H1 (cell line): Measurements from ENCODE around the gene IL10. TPM values are rescaled to one million over a fixed set of nuclear protein-coding genes. Genes with fewer than 3 reads are reported as not detected.

ENCODE experiments used
- CTCF ChIA-PET: fragments of 300-600 bp; sonication (Branson Sonifier 250); formaldehyde crosslinking; loops from one replicate; lab custom pipeline; 2021; ENCODE audit not compliant: partially characterized antibody; lab: Charles Lee
- POLR2A ChIA-PET: fragments of 300-600 bp; sonication (Branson Sonifier 250); formaldehyde crosslinking; loops from one replicate; lab custom pipeline; 2021; ENCODE audit warnings: inconsistent platforms; ENCODE audit not compliant: partially characterized antibody; lab: Charles Lee
- DNase-seq, 2 experiments: peaks; one replicate each; pipeline versions ENCODE4 v3.0.0 to v3.0.0-alpha.2; 2010 to 2022; ENCODE audit warnings: low spot score in 2 of 2, low read depth in 1 of 2, mixed read lengths in 1 of 2
- FAIRE-seq: peaks from 2 replicates; lab custom pipeline; 2011; peaks lifted over from hg19 to GRCh38; lab: Jason Lieb, UNC
- H2AFZ ChIP-seq: 2 replicates; pipeline ENCODE4 v1.8.1; 2012; ENCODE audit warnings: low read length, inconsistent platforms
- H2AK5ac ChIP-seq: 2 replicates; pipeline ENCODE4 v1.6.1; 2013; ENCODE audit warnings: low read depth, low read length
- H2BK120ac ChIP-seq: replicated peaks from 2 replicates; pipeline ENCODE3; 2013; ENCODE audit warnings: low read depth, low read length, inconsistent platforms
- H2BK12ac ChIP-seq: 2 replicates; pipeline ENCODE4 v1.6.1; 2013; ENCODE audit warnings: low read depth, low read length
- H2BK15ac ChIP-seq: 2 replicates; pipeline ENCODE4 v1.6.1; 2013; ENCODE audit warnings: low read length
- H2BK20ac ChIP-seq: 2 replicates; pipeline ENCODE4 v1.6.1; 2013; ENCODE audit warnings: low read length
- H2BK5ac ChIP-seq: 2 replicates; pipeline ENCODE4 v1.6.1; 2013; ENCODE audit warnings: low read depth, low read length
- H3K14ac ChIP-seq: 2 replicates; pipeline ENCODE4 v1.6.1; 2013; ENCODE audit warnings: inconsistent platforms; ENCODE audit not compliant: insufficient read length
- H3K18ac ChIP-seq: 2 replicates; pipeline ENCODE4 v1.6.1; 2013; ENCODE audit warnings: low read length; ENCODE audit errors: extremely low read depth
- H3K23ac ChIP-seq: 2 replicates; pipeline ENCODE4 v1.6.1; 2013; ENCODE audit warnings: inconsistent platforms; ENCODE audit not compliant: insufficient read length
- H3K23me2 ChIP-seq: 2 replicates; pipeline ENCODE4 v1.6.1; 2013; ENCODE audit warnings: low read depth, low read length
- H3K27ac ChIP-seq: 2 replicates; pipeline ENCODE4 v1.6.1; 2011; ENCODE audit warnings: low read depth, low read length, inconsistent platforms
- H3K27me3 ChIP-seq, 4 experiments: replicated peaks in 1 of 4; 1 replicate in 1 of 4; 2 replicates in 3 of 4; pipeline versions ENCODE4 v1.6.1 to v1.8.1; 2011 to 2013; ENCODE audit warnings: low read length in 3 of 4, mild to moderate bottlenecking in 3 of 4, inconsistent platforms in 2 of 4, mixed read lengths in 2 of 4, moderate library complexity in 1 of 4; ENCODE audit not compliant: control insufficient read depth in 3 of 4, insufficient read depth in 3 of 4; ENCODE audit errors: extremely low read depth in 1 of 4
- H3K36me3 ChIP-seq, 4 experiments: 2 replicates each; pipeline versions ENCODE4 v1.6.1 to v1.8.1; 2011 to 2013; ENCODE audit warnings: mild to moderate bottlenecking in 4 of 4, low read length in 3 of 4, moderate library complexity in 2 of 4, control low read depth in 1 of 4, inconsistent platforms in 1 of 4; ENCODE audit not compliant: insufficient read depth in 4 of 4, control insufficient read depth in 2 of 4
- H3K4ac ChIP-seq: replicated peaks from 2 replicates; pipeline ENCODE3; 2013; ENCODE audit warnings: low read length, low read depth, mixed read lengths, inconsistent platforms; ENCODE audit not compliant: insufficient read length
- H3K4me1 ChIP-seq, 4 experiments: replicated peaks in 1 of 4; 1 replicate in 1 of 4; 2 replicates in 3 of 4; pipeline versions ENCODE4 v1.6.1 to v1.8.1; 2011 to 2013; ENCODE audit warnings: low read length in 3 of 4, inconsistent platforms in 2 of 4, mixed read lengths in 1 of 4; ENCODE audit not compliant: insufficient read depth in 4 of 4, control insufficient read depth in 3 of 4
- H3K4me2 ChIP-seq, 2 experiments: 2 replicates each; pipeline versions ENCODE4 v1.6.1 to v1.8.1; 2011 to 2013; ENCODE audit warnings: low read depth in 2 of 2, low read length in 2 of 2, control low read depth in 1 of 2, inconsistent platforms in 1 of 2, mild to moderate bottlenecking in 1 of 2; ENCODE audit not compliant: insufficient read depth in 1 of 2
- H3K4me3 ChIP-seq, 4 experiments: fragments of 200-600, 300-600 bp in 1 of 4; sonication (generic), shearing (Covaris generic), sonication (Bioruptor Twin) in 1 of 4; 2 replicates each; pipeline versions ENCODE4 v1.5.1 to v1.8.1; 2011 to 2016; ENCODE audit warnings: low read length in 4 of 4, low read depth in 3 of 4, control low read depth in 2 of 4, inconsistent platforms in 2 of 4, mild to moderate bottlenecking in 2 of 4, mixed read lengths in 1 of 4, moderate library complexity in 1 of 4; ENCODE audit not compliant: insufficient read depth in 2 of 4; ENCODE audit errors: extremely low read depth in 1 of 4
- H3K56ac ChIP-seq: replicated peaks from 2 replicates; pipeline ENCODE3; 2013; ENCODE audit warnings: low read depth, mild to moderate bottlenecking, mixed read lengths, low read length, inconsistent platforms; ENCODE audit not compliant: insufficient read length
- H3K79me1 ChIP-seq: 2 replicates; pipeline ENCODE4 v1.6.1; 2013; ENCODE audit warnings: low read depth, low read length, control low read depth
- H3K79me2 ChIP-seq, 2 experiments: 2 replicates each; pipeline versions ENCODE4 v1.6.1 to v1.8.1; 2012 to 2013; ENCODE audit warnings: low read length in 2 of 2, mild to moderate bottlenecking in 2 of 2, inconsistent platforms in 1 of 2; ENCODE audit not compliant: insufficient read depth in 2 of 2, control insufficient read depth in 1 of 2
- H3K9ac ChIP-seq, 4 experiments: replicated peaks in 1 of 4; 1 replicate in 1 of 4; 2 replicates in 3 of 4; pipeline versions ENCODE4 v1.6.1 to v1.8.1; 2011 to 2013; ENCODE audit warnings: low read depth in 3 of 4, low read length in 3 of 4, control low read depth in 2 of 4, mild to moderate bottlenecking in 2 of 4, moderate library complexity in 2 of 4, inconsistent platforms in 1 of 4; ENCODE audit errors: extremely low read depth in 1 of 4
- H3K9me3 ChIP-seq, 2 experiments: 2 replicates each; pipeline versions ENCODE4 v1.6.1 to v1.8.1; 2012 to 2013; ENCODE audit warnings: mild to moderate bottlenecking in 2 of 2, moderate library complexity in 2 of 2, control low read depth in 1 of 2, inconsistent platforms in 1 of 2, low read depth in 1 of 2, low read length in 1 of 2, mixed read lengths in 1 of 2; ENCODE audit not compliant: insufficient read depth in 2 of 2
- H4K20me1 ChIP-seq, 2 experiments: replicated peaks in 1 of 2; 2 replicates each; pipeline versions ENCODE3 to v1.8.1; 2011 to 2013; ENCODE audit warnings: inconsistent platforms in 2 of 2, low read length in 2 of 2, mild to moderate bottlenecking in 1 of 2; ENCODE audit not compliant: insufficient read depth in 2 of 2, control insufficient read depth in 1 of 2
- H4K5ac ChIP-seq: 2 replicates; pipeline ENCODE4 v1.6.1; 2013; ENCODE audit warnings: low read length, low read depth, mixed read lengths, inconsistent platforms; ENCODE audit not compliant: insufficient read length
- H4K8ac ChIP-seq: 2 replicates; pipeline ENCODE4 v1.8.0; 2013; ENCODE audit warnings: mild to moderate bottlenecking, moderate library complexity, low read length, inconsistent platforms; ENCODE audit not compliant: insufficient read depth; ENCODE audit errors: extremely low read depth
- H4K91ac ChIP-seq: replicated peaks from 2 replicates; pipeline ENCODE3; 2013; ENCODE audit warnings: low read length, mixed read lengths, inconsistent platforms; ENCODE audit not compliant: insufficient read length
- CHD1 ChIP-seq: IDR thresholded peaks from 2 replicates; pipeline ENCODE4 v1.6.1; 2012; ENCODE audit warnings: low read depth, low read length, improper control_type of control experiment
- RAD21 ChIP-seq, 2 experiments: IDR thresholded peaks in 1 of 2; conservative IDR thresholded peaks in 1 of 2; 2 replicates each; pipeline ENCODE4 v1.6.1; 2011; ENCODE audit warnings: low read depth in 2 of 2, low read length in 2 of 2, improper control_type of control experiment in 1 of 2, inconsistent platforms in 1 of 2, mild to moderate bottlenecking in 1 of 2, moderate library complexity in 1 of 2
- SP2 ChIP-seq: IDR thresholded peaks from 2 replicates; pipeline ENCODE4 v1.6.1; 2012; ENCODE audit warnings: mild to moderate bottlenecking, low read length, inconsistent platforms
- WGBS, 2 experiments: shearing (Covaris generic) in 1 of 2; methylation state at CpG; one replicate each; pipeline versions ENCODE4 v1.1.6 to v1.1.7; 2013 to 2015; ENCODE audit warnings: low lambda C conversion rate in 2 of 2, mixed read lengths in 2 of 2, inconsistent platforms in 1 of 2, low coverage in 1 of 2, missing lambda C conversion rate in 1 of 2; ENCODE audit not compliant: insufficient replicate concordance in 2 of 2, insufficient coverage in 1 of 2, insufficient read length in 1 of 2; ENCODE audit errors: extremely low coverage in 1 of 2, missing lambda C conversion rate in 1 of 2; 5-methylcytosine and 5-hydroxymethylcytosine counted together
- polyA plus RNA-seq, 7 experiments: library from polyadenylated mRNA; depleted of rRNA in 3 of 7; stranded (reverse) in 5 of 7; unstranded in 2 of 7; fragments of >200 nt in 5 of 7; fragments of 200-250 nt in 2 of 7; gene quantifications; 1 replicate in 5 of 7; 2 replicates in 1 of 7; 4 replicates in 1 of 7; pipeline versions ENCODE4 v1.2.1 to v1.2.3, GENCODE V29; 2011 to 2013; ENCODE audit warnings: missing spikeins in 2 of 7, mixed read lengths in 2 of 7
- total RNA-seq: library from RNA; stranded (reverse); fragmentation: NEBNext Ultra II Directional; extraction: Animal tissue kit (Norgen Biotek cat#: 25700); gene quantifications from 2 replicates; pipeline ENCODE4 v1.2.1, GENCODE V29; 2021
- TF ChIP-seq, protein P1 (sequence below): IDR thresholded peaks from 2 replicates; pipeline ENCODE4 v1.6.1; 2012; ENCODE audit warnings: inconsistent platforms

Gene IL10
- total and polyA plus RNA-seq, 2 of the 8 experiments (the other 6 are each of a cell fraction or from before 2014, with no cell fraction given) = not detected

DNA sequence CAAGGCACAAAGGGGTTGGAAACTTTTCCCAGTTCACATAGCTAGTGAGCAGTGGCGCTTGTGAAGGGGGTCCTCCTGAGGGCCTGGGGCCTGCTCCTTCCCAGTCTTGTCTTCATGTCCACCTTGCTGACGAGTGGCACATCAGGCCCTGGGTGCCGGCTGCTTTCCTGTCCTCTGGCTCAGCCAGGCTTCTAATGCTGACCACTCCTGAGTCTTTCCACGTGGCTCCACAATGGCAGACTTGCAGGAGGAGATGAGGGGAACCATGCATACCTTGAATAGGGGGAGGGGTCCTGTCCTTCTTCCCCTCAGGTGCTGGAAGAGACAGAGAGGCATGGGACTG is 48.9 kb downstream of the IL10 start:
- no peak overlapping the region for H2BK12ac ChIP-seq
- no peak overlapping the region for H4K5ac ChIP-seq
- no peak overlapping the region for H2BK20ac ChIP-seq
- no peak overlapping the region for H3K4me3 ChIP-seq
- no peaks in the 10 kb centered on the region for H3K36me3 ChIP-seq
- no peak overlapping the region for H3K27ac ChIP-seq
- H2AFZ ChIP-seq = no peak overlapping the region
- CTCF ChIA-PET = interaction anchor here (0.7 to 6.3 kb wide), 14 partner anchors 10 to 250 kb away, joined by 3 to 77 read pairs (median 5); partner anchors contain the start of gene DYRK3
- H4K91ac ChIP-seq = no peak overlapping the region
- peaks cover 12 to 24% of the 10 kb centered on the region in 2 experiments for H4K20me1 ChIP-seq
- no peak overlapping the region for H2BK15ac ChIP-seq
- no peak overlapping the region for H4K8ac ChIP-seq
- 0 out of 2 replicates have a peak overlapping the region, but pooled peaks have one; percentile 20 for H3K18ac ChIP-seq
- no peaks in the 10 kb centered on the region for H3K23me2 ChIP-seq
- 0 out of 2 replicates have a peak overlapping the region, but pooled peaks have one; percentile 66 for H2BK5ac ChIP-seq
- H3K79me2 ChIP-seq = peaks cover 0 to 22% of the 10 kb centered on the region in 2 experiments; a peak in 1 of 4 replicates
- no peak overlapping the region for H2BK120ac ChIP-seq
- no peak overlapping the region for H3K56ac ChIP-seq
- no peak overlapping the region for H3K4ac ChIP-seq
- POLR2A ChIA-PET = interaction anchor here (1.1 kb wide), 1 partner anchor 25 kb away, joined by 3 read pairs; no protein-coding TSS in a partner anchor
- H3K79me1 ChIP-seq = peaks cover 8% of the 10 kb centered on the region
- WGBS, 2 experiments = 76% methylated on average over 4 of the region's 4 CpGs; no CpG with 5 or more reads in 1 of the 2 experiments
- H3K14ac ChIP-seq = no peak overlapping the region
- DNase-seq (no peak), FAIRE-seq (no peak)
- no peaks in the 10 kb centered on the region for H3K27me3 ChIP-seq
- H3K4me1 ChIP-seq = peaks cover 6 to 13% (median 8%) of the 10 kb centered on the region in 4 experiments
- no peak overlapping the region for H3K4me2 ChIP-seq
- no peaks in the 10 kb centered on the region for H3K9me3 ChIP-seq
- no peak overlapping the region for H3K9ac ChIP-seq
- no peak overlapping the region for H3K23ac ChIP-seq
- no peak overlapping the region for H2AK5ac ChIP-seq
- TF ChIP-seq RAD21 (IDR thresholded peaks at IDR 0.05 in 1 of 2, conservative IDR thresholded peaks at IDR 0.05 in 1 of 2; ENCODE audit: low read depth in 2 of 2, low read length in 2 of 2) = no peak
- TF ChIP-seq SP2 = no peak
- TF ChIP-seq CHD1 = no peak
- TF ChIP-seq, protein P1, sequence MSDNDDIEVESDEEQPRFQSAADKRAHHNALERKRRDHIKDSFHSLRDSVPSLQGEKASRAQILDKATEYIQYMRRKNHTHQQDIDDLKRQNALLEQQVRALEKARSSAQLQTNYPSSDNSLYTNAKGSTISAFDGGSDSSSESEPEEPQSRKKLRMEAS = peak; percentile 50; the same call in 1 of the 2 replicates
